Peyer's patch (tissue), 4 donors: Measurements from ENCODE around the gene MTERF4.

Experiments used
- CTCF ChIP-seq, 6 experiments: fragments of 450-650 bp in 4 of 6; fragments of 200-600 bp in 2 of 6; sonication (generic) in 1 of 6; IDR thresholded peaks; one replicate each; pipeline ENCODE4 v1.5.1; 2017 to 2019; ENCODE audit warnings: antibody characterized with exemption in 6 of 6, mild to moderate bottlenecking in 3 of 6, moderate library complexity in 1 of 6
- POLR2A ChIP-seq, 2 donors: fragments of 450-650 bp; IDR thresholded peaks; one replicate each; pipeline ENCODE4 v1.5.1; 2017; ENCODE audit warnings: antibody characterized with exemption in 2 of 2, mild to moderate bottlenecking in 2 of 2, moderate library complexity in 2 of 2

GRCh38 chr2:241049739-241050623 is 52.1 kb downstream of the MTERF4 start:
- TF ChIP-seq CTCF (IDR thresholded peaks at IDR 0.05) (no peak), POLR2A (IDR thresholded peaks at IDR 0.05) (no peak)
